Left ventricle myocardium inferior (tissue), 1 donor: Measurements from ENCODE around the gene MRPL10. TPM values are rescaled to one million over a fixed set of nuclear protein-coding genes. Genes with fewer than 3 reads are reported as not detected.
"Not testable (repeated sequence)": the region's sequence is repeated elsewhere in the genome, so short reads cannot be mapped to it uniquely, and the experiment has no call there.

ENCODE experiments used
- DNase-seq: peaks from one replicate; pipeline ENCODE4 v3.0.0-alpha.2; 2020
- H3K27ac ChIP-seq: fragments of 200-600 bp; replicated peaks from 2 replicates; pipeline ENCODE4 v1.8.0; 2021
- H3K27me3 ChIP-seq: fragments of 200-600 bp; 2 replicates; pipeline ENCODE4 v1.8.0; 2021; ENCODE audit warnings: low read depth
- H3K36me3 ChIP-seq: fragments of 200-600 bp; 2 replicates; pipeline ENCODE4 v1.8.0; 2021
- H3K4me1 ChIP-seq: fragments of 200-600 bp; 2 replicates; pipeline ENCODE4 v1.8.0; 2021
- H3K4me3 ChIP-seq: fragments of 200-600 bp; 2 replicates; pipeline ENCODE4 v1.8.0; 2021; ENCODE audit warnings: mild to moderate bottlenecking, moderate library complexity
- H3K9me3 ChIP-seq: fragments of 200-600 bp; replicated peaks from 2 replicates; pipeline ENCODE4 v1.8.0; 2021
- intact Hi-C: fragments of 100-400 bp; cut with micrococcal nuclease; formaldehyde crosslinking; loops from one replicate; pipeline ENCODE4 v1.11.0; 2022
- total RNA-seq: library from RNA; stranded (reverse); fragmentation: NEBNext Ultra II Directional; extraction: Animal tissue kit (Norgen Biotek cat#: 25700); gene quantifications from one replicate; pipeline ENCODE4 v1.2.1, GENCODE V29; 2021
- TF ChIP-seq, protein P1 (sequence below): fragments of 200-600 bp; IDR thresholded peaks from 2 replicates; pipeline ENCODE4 v1.8.0; 2021; ENCODE audit warnings: antibody characterized with exemption, mild to moderate bottlenecking, borderline replicate concordance
- donor health status: DM: no; HTN: yes; CAD: no; lungs with severe emphysema.

The MRPL10 gene
- total RNA-seq, 1 donor from 2014 or later: 60.5 TPM

DNA sequence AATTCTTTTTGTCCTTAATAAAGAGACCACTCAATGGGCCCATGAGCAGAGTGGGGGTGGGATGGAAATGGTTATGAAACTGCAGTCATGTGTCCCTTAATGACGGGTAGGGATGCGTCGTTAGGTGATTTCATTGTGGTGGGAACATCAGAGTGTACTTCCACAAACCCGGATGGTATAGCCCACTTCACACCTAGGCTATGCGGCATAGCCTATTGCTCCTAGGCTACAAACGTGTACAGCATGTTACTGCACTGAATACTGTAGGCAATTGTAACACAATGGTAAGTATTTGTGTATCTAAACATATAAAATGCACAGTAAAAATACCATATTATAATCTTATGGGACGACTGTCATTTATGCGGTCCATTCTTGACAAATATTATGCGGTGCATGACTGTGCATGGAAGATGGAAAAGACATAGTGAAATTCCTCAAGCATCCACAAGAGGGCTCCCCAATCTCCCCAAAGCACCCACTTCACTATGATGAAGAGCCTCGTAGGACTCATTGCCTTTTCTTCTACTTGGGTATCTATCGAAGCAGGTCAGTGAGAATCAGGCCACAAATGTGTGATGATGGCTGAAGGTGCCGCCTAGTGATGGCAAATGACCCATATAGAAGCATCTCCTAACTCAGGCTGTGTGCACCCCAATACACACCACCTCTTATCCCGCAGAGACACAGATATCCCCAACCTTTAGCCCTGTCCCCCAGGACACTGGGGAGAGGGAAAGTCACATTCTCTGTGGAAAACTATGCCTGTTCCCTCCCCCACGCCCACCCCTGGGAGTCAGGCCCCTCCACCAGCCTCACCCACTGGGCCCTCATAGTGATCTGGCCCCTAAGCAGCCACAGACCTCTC is 54.8 kb downstream of the MRPL10 start:
- TF ChIP-seq, protein P1, sequence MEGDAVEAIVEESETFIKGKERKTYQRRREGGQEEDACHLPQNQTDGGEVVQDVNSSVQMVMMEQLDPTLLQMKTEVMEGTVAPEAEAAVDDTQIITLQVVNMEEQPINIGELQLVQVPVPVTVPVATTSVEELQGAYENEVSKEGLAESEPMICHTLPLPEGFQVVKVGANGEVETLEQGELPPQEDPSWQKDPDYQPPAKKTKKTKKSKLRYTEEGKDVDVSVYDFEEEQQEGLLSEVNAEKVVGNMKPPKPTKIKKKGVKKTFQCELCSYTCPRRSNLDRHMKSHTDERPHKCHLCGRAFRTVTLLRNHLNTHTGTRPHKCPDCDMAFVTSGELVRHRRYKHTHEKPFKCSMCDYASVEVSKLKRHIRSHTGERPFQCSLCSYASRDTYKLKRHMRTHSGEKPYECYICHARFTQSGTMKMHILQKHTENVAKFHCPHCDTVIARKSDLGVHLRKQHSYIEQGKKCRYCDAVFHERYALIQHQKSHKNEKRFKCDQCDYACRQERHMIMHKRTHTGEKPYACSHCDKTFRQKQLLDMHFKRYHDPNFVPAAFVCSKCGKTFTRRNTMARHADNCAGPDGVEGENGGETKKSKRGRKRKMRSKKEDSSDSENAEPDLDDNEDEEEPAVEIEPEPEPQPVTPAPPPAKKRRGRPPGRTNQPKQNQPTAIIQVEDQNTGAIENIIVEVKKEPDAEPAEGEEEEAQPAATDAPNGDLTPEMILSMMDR: peak; percentile 70
- peaks cover 94% of the 10 kb centered on the region for H3K27me3 ChIP-seq
- H3K4me3 ChIP-seq: no peak overlapping the region
- H3K36me3 ChIP-seq: no peaks in the 10 kb centered on the region
- no peak overlapping the region for H3K27ac ChIP-seq
- DNase-seq: no peak
- no peaks in the 10 kb centered on the region for H3K4me1 ChIP-seq
- intact Hi-C loops: no loop called here
- peaks cover 7% of the 10 kb centered on the region for H3K9me3 ChIP-seq

DNA sequence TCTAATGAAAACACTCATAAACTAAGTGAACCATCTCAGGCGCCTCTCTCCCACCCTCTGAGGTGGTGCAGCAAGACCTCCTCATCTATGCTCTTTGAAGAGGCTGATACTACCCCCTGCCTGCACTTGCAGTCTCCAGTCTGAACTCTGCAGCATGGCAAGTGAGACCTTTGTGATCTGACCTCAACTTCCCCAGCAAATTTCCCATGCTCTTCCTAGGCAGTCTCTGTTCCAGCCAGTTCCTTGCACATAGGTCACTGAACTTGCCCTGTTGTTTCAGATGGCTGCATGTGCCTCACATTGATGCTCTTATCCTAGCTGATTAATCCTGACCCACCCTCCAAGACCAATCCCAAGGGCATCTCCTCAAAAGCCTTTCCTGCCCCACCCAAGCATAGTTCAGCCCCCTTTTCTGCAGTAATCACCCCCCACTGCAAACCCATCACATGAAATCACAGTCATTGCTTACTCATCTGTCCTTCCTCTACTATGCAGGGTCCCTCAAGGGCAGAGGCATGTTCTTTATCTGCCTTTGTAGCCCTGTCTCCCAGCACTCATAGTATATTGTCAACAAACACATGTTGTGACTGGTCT is 56.3 kb downstream of the MRPL10 start:
- TF ChIP-seq, protein P1: no peak
- Histone ChIP-seq H3K27me3 (peaks cover 88% of the 10 kb centered on the region), H3K36me3 (no peaks in the 10 kb centered on the region), H3K4me1 (no peaks in the 10 kb centered on the region), H3K9me3 (peaks cover 15% of the 10 kb centered on the region), H3K4me3 (no peak overlapping the region), H3K27ac (no peak overlapping the region)
- DNase-seq: no peak
- intact Hi-C loops: no loop called here

DNA sequence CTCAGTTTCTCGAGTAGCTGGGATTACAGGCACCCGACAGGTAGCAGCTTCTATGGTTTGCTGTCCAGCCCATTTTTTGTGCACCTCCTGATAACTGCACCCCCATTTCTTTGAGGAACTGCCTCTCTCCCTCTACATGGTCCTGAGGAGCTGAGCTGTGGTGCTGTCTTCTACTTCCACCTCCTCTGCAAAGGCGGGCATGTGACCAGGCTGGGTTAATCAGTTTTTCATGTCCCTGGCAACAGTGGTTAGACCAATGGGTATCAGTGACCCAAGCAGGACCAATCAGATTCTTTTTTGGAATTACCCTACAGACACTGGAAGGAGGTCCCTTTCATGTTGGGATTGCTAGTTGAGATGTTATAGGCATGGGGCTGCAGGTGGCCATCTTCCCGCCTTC is 57.0 kb downstream of the MRPL10 start:
- no peak for DNase-seq
- no peaks in the 10 kb centered on the region for H3K4me1 ChIP-seq
- H3K27me3 ChIP-seq: peaks cover 86% of the 10 kb centered on the region
- peaks cover 15% of the 10 kb centered on the region for H3K9me3 ChIP-seq
- H3K36me3 ChIP-seq: no peaks in the 10 kb centered on the region
- no peak overlapping the region for H3K4me3 ChIP-seq
- intact Hi-C loops: no loop called here
- H3K27ac ChIP-seq: no peak overlapping the region
- TF ChIP-seq, protein P1: no peak

DNA sequence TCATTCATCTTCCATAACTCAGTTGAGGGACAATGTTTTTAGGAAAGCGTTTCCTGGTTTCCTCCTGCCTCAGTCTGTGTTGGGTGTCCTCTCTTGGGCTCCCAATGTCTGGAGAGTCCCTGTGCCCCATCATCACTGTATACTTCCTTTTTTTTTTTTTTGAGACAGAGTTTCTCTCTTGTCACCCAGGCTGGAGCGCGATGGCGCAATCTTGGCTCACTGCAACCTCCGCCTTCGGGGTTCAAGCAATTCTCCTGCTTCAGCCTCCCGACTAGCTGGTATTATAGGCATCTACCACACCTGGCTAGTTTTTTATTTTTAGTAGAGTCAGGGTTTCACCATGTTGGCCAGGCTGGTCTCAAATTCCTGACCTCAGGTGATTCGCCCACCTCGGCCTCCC is 57.7 kb downstream of the MRPL10 start:
- peaks cover 86% of the 10 kb centered on the region for H3K27me3 ChIP-seq
- DNase-seq, intact Hi-C loops: not testable (repeated sequence)

More for the DNA sequence above, 57.7 kb downstream of the MRPL10 start:
- H3K27ac ChIP-seq, H3K4me1 ChIP-seq, H3K36me3 ChIP-seq, H3K4me3 ChIP-seq: not testable (repeated sequence)
- peaks cover 15% of the 10 kb centered on the region for H3K9me3 ChIP-seq

Other genes with a start within 250 kb of the MRPL10 start
- 173 TPM for gene KPNB1, start 181.6 kb downstream of the MRPL10 start, total RNA-seq
- gene TBKBP1, start 137.4 kb downstream of the MRPL10 start, total RNA-seq: 14.8 TPM
- 0.25 TPM for gene TBX21, start 98.3 kb downstream of the MRPL10 start, total RNA-seq
- 4.4 TPM for gene OSBPL7, start 9.7 kb downstream of the MRPL10 start, total RNA-seq
- 0.63 TPM for gene LRRC46, start 129 bp upstream of the MRPL10 start, total RNA-seq
- 27.1 TPM for gene SCRN2, start 9.7 kb upstream of the MRPL10 start, total RNA-seq
- gene SP6, start 19.6 kb upstream of the MRPL10 start, total RNA-seq: 0.16 TPM
- gene SP2, start 64.7 kb upstream of the MRPL10 start, total RNA-seq: 13.9 TPM
- 25.3 TPM for gene PNPO, start 110.0 kb upstream of the MRPL10 start, total RNA-seq
- 0.14 TPM for gene PRR15L, start 126.3 kb upstream of the MRPL10 start, total RNA-seq
- 50.1 TPM for gene CDK5RAP3, start 139.6 kb upstream of the MRPL10 start, total RNA-seq
- 50.6 TPM for gene COPZ2, start 206.3 kb upstream of the MRPL10 start, total RNA-seq
- gene NFE2L1, start 216.8 kb upstream of the MRPL10 start, total RNA-seq: 895 TPM